SIG-M5 (cell line): ENCODE results near the gene VAV2.

Experiments
- DNase-seq: peaks from one replicate; lab custom pipeline; 2025; lab: John Stamatoyannopoulos, UW

VAV2 gene

GRCh38 chr9:133979921-133980863 lies 11.9 kb downstream of the VAV2 start:
- DNase-seq, result no peak

GRCh38 chr9:133979273-133979920 lies 12.7 kb downstream of the VAV2 start:
- DNase-seq, result no peak

- no peak for DNase-seq
These were observed 13.2 kb downstream of the VAV2 start for GRCh38 chr9:133978899-133979272.

- no peak for DNase-seq
These were observed 13.8 kb downstream of the VAV2 start for GRCh38 chr9:133978226-133978898.

- DNase-seq, result no peak
These were observed 14.5 kb downstream of the VAV2 start for GRCh38 chr9:133977421-133978201.

- DNase-seq, result no peak
These were observed 15.2 kb downstream of the VAV2 start for GRCh38 chr9:133976887-133977286.

GRCh38 chr9:133976191-133976861 lies 15.8 kb downstream of the VAV2 start:
- DNase-seq, result no peak

- DNase-seq, result no peak
These were observed 16.6 kb downstream of the VAV2 start for GRCh38 chr9:133975511-133975910.

- DNase-seq, result no peak
These were observed 17.3 kb downstream of the VAV2 start for GRCh38 chr9:133974631-133975341.

GRCh38 chr9:133973791-133974630 lies 18.1 kb downstream of the VAV2 start:
- DNase-seq, result no peak

- DNase-seq, result no peak
These were observed 18.9 kb downstream of the VAV2 start for GRCh38 chr9:133973111-133973790.

GRCh38 chr9:133971981-133972941 lies 19.9 kb downstream of the VAV2 start:
- no peak for DNase-seq

GRCh38 chr9:133971121-133971951 lies 20.8 kb downstream of the VAV2 start:
- no peak for DNase-seq

GRCh38 chr9:133970581-133971058 lies 21.5 kb downstream of the VAV2 start:
- no peak for DNase-seq

GRCh38 chr9:133969681-133970580 lies 22.2 kb downstream of the VAV2 start:
- no peak for DNase-seq
